ENCODE data around the gene SINHCAF. TPM values are rescaled to one million over a fixed set of nuclear protein-coding genes. Genes with fewer than 3 reads are reported as not detected.
A peak's percentile ranks its signal among the peaks of the same experiment; 100 is the strongest.

The SINHCAF gene
- total RNA-seq, 6 donors from 2014 or later: 26.2 to 96.9 (median 42.0) TPM

DNA sequence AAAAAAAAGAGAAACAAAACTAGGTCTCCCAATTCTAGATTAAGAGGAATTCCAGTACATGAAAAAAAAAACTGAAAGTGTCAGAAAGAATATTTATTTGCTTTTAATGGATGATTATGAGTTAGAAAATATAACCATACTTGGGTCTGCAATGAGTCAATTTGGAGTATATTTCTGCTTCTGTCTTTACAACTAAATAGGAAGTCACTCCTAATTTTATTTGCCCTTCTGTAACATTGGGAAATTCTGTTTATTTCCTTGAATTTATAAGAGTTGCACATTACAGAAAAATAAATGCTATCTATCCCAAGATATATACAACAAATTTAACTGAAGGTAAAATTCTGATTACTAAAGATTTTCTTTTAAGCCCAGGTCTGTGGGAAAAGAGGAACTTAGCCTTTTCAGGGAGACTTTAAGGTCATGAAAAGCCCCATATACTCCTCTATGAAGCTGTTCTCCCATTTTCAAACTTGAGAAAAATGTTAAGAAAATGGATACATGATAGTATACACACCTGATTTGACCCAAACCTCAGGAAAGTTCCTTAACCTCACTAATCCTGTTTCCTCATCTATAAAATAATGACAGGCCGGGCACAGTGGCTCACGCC is 7.2 kb downstream of the SINHCAF start:
- no peak overlapping the region for H3K4me3 ChIP-seq
- H3K9me3 ChIP-seq: no peaks in the 10 kb centered on the region
- H3K27me3 ChIP-seq: no peaks in the 10 kb centered on the region
- TF ChIP-seq EP300 (IDR thresholded peaks at IDR 0.05) (no peak), POLR2A (IDR thresholded peaks at IDR 0.05) (no peak), POLR2AphosphoS5 (IDR thresholded peaks at IDR 0.05) (no peak)
- TF ChIP-seq, protein P1, sequence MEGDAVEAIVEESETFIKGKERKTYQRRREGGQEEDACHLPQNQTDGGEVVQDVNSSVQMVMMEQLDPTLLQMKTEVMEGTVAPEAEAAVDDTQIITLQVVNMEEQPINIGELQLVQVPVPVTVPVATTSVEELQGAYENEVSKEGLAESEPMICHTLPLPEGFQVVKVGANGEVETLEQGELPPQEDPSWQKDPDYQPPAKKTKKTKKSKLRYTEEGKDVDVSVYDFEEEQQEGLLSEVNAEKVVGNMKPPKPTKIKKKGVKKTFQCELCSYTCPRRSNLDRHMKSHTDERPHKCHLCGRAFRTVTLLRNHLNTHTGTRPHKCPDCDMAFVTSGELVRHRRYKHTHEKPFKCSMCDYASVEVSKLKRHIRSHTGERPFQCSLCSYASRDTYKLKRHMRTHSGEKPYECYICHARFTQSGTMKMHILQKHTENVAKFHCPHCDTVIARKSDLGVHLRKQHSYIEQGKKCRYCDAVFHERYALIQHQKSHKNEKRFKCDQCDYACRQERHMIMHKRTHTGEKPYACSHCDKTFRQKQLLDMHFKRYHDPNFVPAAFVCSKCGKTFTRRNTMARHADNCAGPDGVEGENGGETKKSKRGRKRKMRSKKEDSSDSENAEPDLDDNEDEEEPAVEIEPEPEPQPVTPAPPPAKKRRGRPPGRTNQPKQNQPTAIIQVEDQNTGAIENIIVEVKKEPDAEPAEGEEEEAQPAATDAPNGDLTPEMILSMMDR (IDR thresholded peaks at IDR 0.05): no peak
- peak overlapping the region in 1 of 4 donors; percentile 73 for H3K27ac ChIP-seq
- no peaks in the 10 kb centered on the region for H3K36me3 ChIP-seq
- 89 to 93% methylated on average over 2 of the region's 2 CpGs for WGBS, 2 donors
- no peak for ATAC-seq (ENCODE audit: low FRiP score in 2 of 2)
- peaks cover 13 to 34% (median 24%) of the 10 kb centered on the region in 4 donors for H3K4me1 ChIP-seq
- DNase-seq: no peak

DNA sequence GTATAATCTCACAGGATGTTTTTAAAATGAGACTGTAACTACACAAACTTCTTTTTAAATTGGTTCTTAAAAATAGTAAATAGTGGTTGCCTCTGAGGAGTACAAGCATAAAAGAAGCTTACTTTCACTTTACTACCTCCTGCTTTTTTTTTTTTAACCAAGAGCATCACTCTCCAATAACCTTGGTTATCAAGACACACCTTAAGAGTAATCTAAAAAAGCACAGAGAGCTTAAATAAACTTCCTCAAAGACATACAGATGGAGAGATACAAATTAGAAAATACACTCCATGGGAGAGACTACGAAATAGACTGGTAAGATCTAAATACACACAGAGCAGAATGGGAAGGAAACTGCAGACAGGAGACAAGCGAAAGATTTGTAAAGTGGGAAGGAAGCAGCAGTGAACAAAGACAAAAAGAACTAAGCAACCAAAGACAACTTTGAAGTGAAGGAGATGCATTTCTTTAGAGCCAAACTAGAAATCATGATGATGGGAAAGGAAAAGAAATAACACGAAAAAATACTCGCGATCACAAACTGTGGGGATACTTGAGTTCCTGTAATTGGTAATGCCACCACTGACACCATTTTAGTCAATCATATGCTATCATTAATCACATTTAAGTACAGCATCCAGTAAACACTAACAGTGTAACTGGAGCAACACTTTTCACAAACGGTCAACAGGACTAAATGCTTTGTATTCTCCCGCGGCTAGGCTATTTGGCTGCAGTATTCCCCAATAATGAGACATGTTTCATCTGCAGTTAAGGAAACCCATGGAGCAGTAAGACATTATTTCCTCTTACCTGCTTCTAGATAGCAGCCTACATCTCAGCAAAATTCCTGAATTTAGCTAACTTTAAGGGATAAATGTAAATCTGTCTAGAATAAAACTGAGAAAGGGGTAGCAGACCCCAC is 8.2 kb downstream of the SINHCAF start:
- peak overlapping the region; percentile 34 to 73 (median 57) for H3K27ac ChIP-seq
- DNase-seq (no peak), ATAC-seq (ENCODE audit: low FRiP score in 2 of 2) (peak in 1 of 2 donors; percentile 38)
- H3K36me3 ChIP-seq: no peaks in the 10 kb centered on the region
- 9 to 17% methylated on average over 8 of the region's 8 CpGs for WGBS, 2 donors
- TF ChIP-seq POLR2AphosphoS5 (IDR thresholded peaks at IDR 0.05) (no peak), POLR2A (IDR thresholded peaks at IDR 0.05) (no peak), EP300 (IDR thresholded peaks at IDR 0.05) (no peak)
- TF ChIP-seq, protein P1 (IDR thresholded peaks at IDR 0.05): no peak
- H3K4me1 ChIP-seq: peaks cover 6 to 30% (median 17%) of the 10 kb centered on the region in 4 donors
- no peaks in the 10 kb centered on the region for H3K9me3 ChIP-seq
- peak overlapping the region in 3 of 4 donors; percentile 20 to 41 (median 38) for H3K4me3 ChIP-seq
- no peaks in the 10 kb centered on the region for H3K27me3 ChIP-seq

DNA sequence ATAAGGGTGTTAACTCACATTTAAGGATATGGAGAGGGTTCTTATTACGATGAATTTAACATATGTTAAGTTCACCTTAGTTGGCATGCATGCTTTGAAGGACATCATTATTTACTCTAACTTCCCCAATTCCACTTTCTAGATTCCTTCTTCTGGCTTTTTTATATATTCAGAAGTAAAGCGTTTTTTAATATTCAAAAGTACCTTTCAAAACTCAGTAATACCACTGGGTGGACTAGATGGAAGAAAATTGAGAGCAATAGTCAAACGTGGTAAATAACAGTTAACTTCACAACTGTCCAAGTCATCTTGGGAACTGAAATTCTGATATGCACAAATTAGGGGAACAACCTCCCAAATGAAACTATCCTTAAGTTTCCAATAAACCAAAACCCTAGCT is 9.1 kb downstream of the SINHCAF start:
- peak overlapping the region in 2 of 4 donors; percentile 38 to 41 for H3K4me3 ChIP-seq
- ATAC-seq (ENCODE audit: low FRiP score in 2 of 2): no peak
- no peaks in the 10 kb centered on the region for H3K27me3 ChIP-seq
- peaks cover 0 to 24% (median 12%) of the 10 kb centered on the region in 4 donors for H3K4me1 ChIP-seq
- peak overlapping the region in 2 of 4 donors; percentile 56 to 73 for H3K27ac ChIP-seq
- no peak for DNase-seq
- no peaks in the 10 kb centered on the region for H3K36me3 ChIP-seq
- H3K9me3 ChIP-seq: no peaks in the 10 kb centered on the region
- TF ChIP-seq POLR2A (IDR thresholded peaks at IDR 0.05): no peak
- WGBS, 2 donors: 30 to 31% methylated on average over 3 of the region's 3 CpGs

DNA sequence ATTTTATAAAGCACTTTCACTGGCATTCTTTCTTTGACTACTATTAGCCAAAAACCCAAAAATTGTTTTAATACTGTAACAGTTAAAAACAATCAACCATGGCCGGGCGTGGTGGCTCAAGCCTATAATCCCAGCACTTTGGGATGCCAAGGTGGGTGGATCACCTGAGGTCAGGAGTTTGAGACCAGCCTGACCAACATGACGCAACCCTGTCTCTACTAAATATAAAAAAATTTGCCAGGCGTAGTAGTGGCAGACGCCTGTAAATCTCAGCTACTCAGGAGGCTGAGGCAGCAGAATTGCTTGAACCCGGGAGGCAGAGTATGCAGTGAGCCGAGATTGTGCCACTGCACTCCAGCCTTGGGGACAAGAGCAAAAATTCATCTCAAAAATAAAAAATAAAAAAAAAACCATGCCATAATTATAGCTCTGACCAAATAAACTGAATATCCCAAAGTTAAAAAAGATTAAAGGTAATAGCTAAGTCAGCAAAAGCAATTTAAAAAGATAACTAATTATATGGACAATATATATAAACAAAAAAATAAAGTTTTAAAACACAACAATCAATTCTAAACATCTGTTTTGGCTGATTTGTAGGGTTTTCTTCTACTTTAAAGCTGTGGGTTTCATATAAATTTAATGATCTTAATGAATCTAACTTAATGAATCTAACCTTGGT is 10.0 kb downstream of the SINHCAF start:
- Histone ChIP-seq H3K27ac (no peak overlapping the region), H3K9me3 (no peaks in the 10 kb centered on the region), H3K27me3 (no peaks in the 10 kb centered on the region), H3K4me3 (no peak overlapping the region), H3K4me1 (peaks cover 0 to 24% (median 10%) of the 10 kb centered on the region in 4 donors), H3K36me3 (no peaks in the 10 kb centered on the region)
- DNase-seq (no peak), ATAC-seq (ENCODE audit: low FRiP score in 2 of 2) (no peak)
- TF ChIP-seq, protein P1 (IDR thresholded peaks at IDR 0.05): no peak
- TF ChIP-seq EP300 (IDR thresholded peaks at IDR 0.05) (no peak), POLR2AphosphoS5 (IDR thresholded peaks at IDR 0.05) (no peak), POLR2A (IDR thresholded peaks at IDR 0.05) (no peak)
- 85 to 92% methylated on average over 7 of the region's 7 CpGs for WGBS, 2 donors
